ENCODE data around the gene CAMTA1.

- no peak for TF ChIP-seq CTCF (IDR thresholded peaks at IDR 0.05)
- no peak for TF ChIP-seq EZH2phosphoT487 (IDR thresholded peaks at IDR 0.05)
Measured at GRCh38 chr1:7642781-7643529, 857.7 kb downstream of the CAMTA1 start.

Measured in neural progenitor cell (in vitro differentiated cells).